Stimulated activated CD4-positive, alpha-beta T cell treated with anti-CD3 and anti-CD28 coated beads, Interleukin-2, amount 100 ng/mL, for 48 hours (primary cell): Measurements from ENCODE around the gene ENTPD1.
"Not testable (repeated sequence)": the region's sequence is repeated elsewhere in the genome, so short reads cannot be mapped to it uniquely, and the experiment has no call there.

ENCODE experiments used
- DNase-seq, 2 donors: peaks; one replicate each; pipeline ENCODE4 v3.0.0-alpha.2; 2020

Gene ENTPD1

GRCh38 chr10:95756041-95756761, at the start of gene ENTPD1:
TSS of gene ENTPD1 (plus strand) at chr10:95756163. CDS start at chr10:95756240, 77 bp downstream.
- no peak for DNase-seq

- no peak for DNase-seq
Observed at GRCh38 chr10:95706573-95706972, 49.4 kb upstream of the ENTPD1 start.

GRCh38 chr10:95706990-95707389, 49.0 kb upstream of the ENTPD1 start:
- no peak for DNase-seq

- DNase-seq: no peak
Observed at GRCh38 chr10:95711492-95711891, 44.5 kb upstream of the ENTPD1 start.

- no peak for DNase-seq
Observed at GRCh38 chr10:95716466-95716865, 39.5 kb upstream of the ENTPD1 start.

- DNase-seq: no peak
Observed at GRCh38 chr10:95716866-95717265, 39.1 kb upstream of the ENTPD1 start.

GRCh38 chr10:95720745-95721144, 35.2 kb upstream of the ENTPD1 start:
- DNase-seq: not testable (repeated sequence)

- DNase-seq: not testable (repeated sequence)
Observed at GRCh38 chr10:95722496-95722895, 33.5 kb upstream of the ENTPD1 start.

GRCh38 chr10:95728526-95728925, 27.4 kb upstream of the ENTPD1 start:
- no peak for DNase-seq

- DNase-seq: no peak
Observed at GRCh38 chr10:95729323-95730055, 26.5 kb upstream of the ENTPD1 start.

- no peak for DNase-seq
Observed at GRCh38 chr10:95730233-95730632, 25.7 kb upstream of the ENTPD1 start.

GRCh38 chr10:95732907-95733306, 23.1 kb upstream of the ENTPD1 start:
- DNase-seq: not testable (repeated sequence)

- DNase-seq: no peak
Observed at GRCh38 chr10:95739056-95739455, 16.9 kb upstream of the ENTPD1 start.

- DNase-seq: no peak
Observed at GRCh38 chr10:95741807-95742467, 14.0 kb upstream of the ENTPD1 start.

GRCh38 chr10:95742485-95742884, 13.5 kb upstream of the ENTPD1 start:
- DNase-seq: no peak

- DNase-seq: no peak
Observed at GRCh38 chr10:95742962-95743535, 12.9 kb upstream of the ENTPD1 start.

GRCh38 chr10:95745501-95745900, 10.5 kb upstream of the ENTPD1 start:
- DNase-seq: no peak

- DNase-seq: no peak
Observed at GRCh38 chr10:95748349-95748748, 7.6 kb upstream of the ENTPD1 start.

GRCh38 chr10:95755511-95756004, 405 bp upstream of the ENTPD1 start:
- no peak for DNase-seq

- no peak for DNase-seq
Observed at GRCh38 chr10:95756809-95757684, 1.1 kb downstream of the ENTPD1 start.

- no peak for DNase-seq
Observed at GRCh38 chr10:95758351-95759025, 2.5 kb downstream of the ENTPD1 start.
